Central memory CD8-positive, alpha-beta T cell (primary cell): Measurements from ENCODE around the gene SPDEF.

Source experiments
- ATAC-seq: fragments of 150-1000 bp; cut with Tn5 transposase; replicated peaks from 2 replicates; pipeline ENCODE4 v1.10.0; 2022; ENCODE audit warnings: mild to moderate bottlenecking, moderate FRiP score, moderate number of reproducible peaks; ENCODE audit not compliant: poor library complexity, severe bottlenecking; ENCODE audit errors: extremely low read depth
- DNase-seq, 2 donors: peaks; one replicate each; pipeline ENCODE4 v3.0.0; 2021; ENCODE audit warnings: low spot score in 2 of 2
- H3K27ac Mint-ChIP-seq: one replicate; pipeline ENCODE4 v1.8.0; 2022; ENCODE audit warnings: low read depth, mild to moderate bottlenecking, moderate library complexity, mixed read lengths
- H3K27me3 Mint-ChIP-seq: one replicate; pipeline ENCODE4 v1.8.0; 2022; ENCODE audit warnings: mixed read lengths
- H3K36me3 Mint-ChIP-seq: one replicate; pipeline ENCODE4 v1.8.0; 2022; ENCODE audit warnings: mild to moderate bottlenecking, moderate library complexity, mixed read lengths; ENCODE audit not compliant: insufficient read depth
- H3K4me1 Mint-ChIP-seq: one replicate; pipeline ENCODE4 v1.8.0; 2022; ENCODE audit warnings: mixed read lengths
- H3K4me3 Mint-ChIP-seq: one replicate; pipeline ENCODE4 v1.8.0; 2022; ENCODE audit warnings: mild to moderate bottlenecking, moderate library complexity, mixed read lengths
- H3K9me3 Mint-ChIP-seq: one replicate; pipeline ENCODE4 v1.8.0; 2022; ENCODE audit warnings: mixed read lengths

Gene SPDEF

GRCh38 chr6:34555328-34555727 is 801 bp downstream of the SPDEF start:
- DNase-seq (no peak), ATAC-seq (no peak)
- no peaks in the 10 kb centered on the region for H3K9me3 Mint-ChIP-seq
- H3K4me1 Mint-ChIP-seq: peaks cover 8% of the 10 kb centered on the region
- peaks cover 16% of the 10 kb centered on the region for H3K27me3 Mint-ChIP-seq
- peak overlapping the region; percentile 13 for H3K27ac Mint-ChIP-seq
- H3K36me3 Mint-ChIP-seq: peaks cover 4% of the 10 kb centered on the region
- H3K4me3 Mint-ChIP-seq: no peak overlapping the region

GRCh38 chr6:34555007-34555322 is 1.2 kb downstream of the SPDEF start:
- Mint-ChIP-seq H3K9me3 (no peaks in the 10 kb centered on the region), H3K4me1 (peaks cover 8% of the 10 kb centered on the region), H3K4me3 (no peak overlapping the region), H3K36me3 (peaks cover 4% of the 10 kb centered on the region), H3K27ac (peak overlapping the region; percentile 13), H3K27me3 (peaks cover 19% of the 10 kb centered on the region)
- no peak for DNase-seq
- no peak for ATAC-seq

- Mint-ChIP-seq H3K27me3 (peaks cover 20% of the 10 kb centered on the region), H3K9me3 (no peaks in the 10 kb centered on the region), H3K4me1 (peaks cover 8% of the 10 kb centered on the region), H3K27ac (no peak overlapping the region), H3K4me3 (no peak overlapping the region), H3K36me3 (peaks cover 4% of the 10 kb centered on the region)
- ATAC-seq: no peak
- no peak for DNase-seq
These were observed 1.7 kb downstream of the SPDEF start for GRCh38 chr6:34554291-34555006.

DNA sequence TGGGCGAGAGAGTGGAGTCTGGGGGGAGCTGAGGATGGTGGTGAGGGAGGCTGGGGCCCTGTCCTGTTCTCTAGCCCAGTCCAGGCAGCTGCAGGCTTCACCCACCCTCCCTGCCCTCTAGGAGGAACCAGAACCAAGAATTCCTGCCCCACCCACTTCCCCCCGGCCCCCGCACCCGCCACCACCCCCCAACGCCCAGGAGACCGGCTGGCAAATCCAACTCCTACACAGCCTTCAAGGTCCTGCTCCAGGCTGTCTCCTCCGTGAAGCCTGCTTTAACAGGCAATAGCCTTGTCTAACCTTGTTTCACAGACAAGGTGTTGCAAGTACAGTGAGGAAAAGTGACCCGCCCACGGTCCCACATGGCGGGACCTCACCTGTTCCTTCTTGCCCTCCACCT is 2.4 kb downstream of the SPDEF start:
- Mint-ChIP-seq H3K36me3 (peaks cover 4% of the 10 kb centered on the region), H3K4me3 (no peak overlapping the region), H3K27ac (no peak overlapping the region), H3K9me3 (no peaks in the 10 kb centered on the region), H3K27me3 (peaks cover 20% of the 10 kb centered on the region), H3K4me1 (peaks cover 8% of the 10 kb centered on the region)
- ATAC-seq: no peak
- no peak for DNase-seq

DNA sequence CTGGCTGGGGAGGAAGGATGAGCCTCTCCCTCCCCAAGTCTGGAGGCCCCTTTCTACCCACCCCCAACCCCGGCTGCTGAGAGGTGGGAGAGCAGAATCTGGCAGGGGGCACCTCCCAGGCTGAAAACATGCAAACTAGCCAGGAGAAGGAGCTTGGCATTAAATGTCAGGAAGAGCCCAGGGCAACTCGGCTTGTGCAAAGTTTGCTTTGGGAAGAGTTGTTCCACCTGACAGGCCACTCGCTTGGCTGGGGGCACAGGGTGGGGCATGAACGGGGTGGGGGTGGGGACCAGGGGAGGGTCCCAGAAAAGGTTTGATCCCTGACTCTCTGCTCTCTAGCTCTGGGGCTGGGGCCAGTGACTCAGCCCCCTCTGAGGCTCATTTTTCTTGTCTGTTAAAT is 3.0 kb downstream of the SPDEF start:
- peaks cover 20% of the 10 kb centered on the region for H3K27me3 Mint-ChIP-seq
- H3K36me3 Mint-ChIP-seq: peaks cover 4% of the 10 kb centered on the region
- H3K4me3 Mint-ChIP-seq: no peak overlapping the region
- no peak for DNase-seq
- H3K27ac Mint-ChIP-seq: no peak overlapping the region
- ATAC-seq: no peak
- peaks cover 8% of the 10 kb centered on the region for H3K4me1 Mint-ChIP-seq
- H3K9me3 Mint-ChIP-seq: no peaks in the 10 kb centered on the region

GRCh38 chr6:34552620-34553019 is 3.5 kb downstream of the SPDEF start:
- peaks cover 20% of the 10 kb centered on the region for H3K27me3 Mint-ChIP-seq

DNA sequence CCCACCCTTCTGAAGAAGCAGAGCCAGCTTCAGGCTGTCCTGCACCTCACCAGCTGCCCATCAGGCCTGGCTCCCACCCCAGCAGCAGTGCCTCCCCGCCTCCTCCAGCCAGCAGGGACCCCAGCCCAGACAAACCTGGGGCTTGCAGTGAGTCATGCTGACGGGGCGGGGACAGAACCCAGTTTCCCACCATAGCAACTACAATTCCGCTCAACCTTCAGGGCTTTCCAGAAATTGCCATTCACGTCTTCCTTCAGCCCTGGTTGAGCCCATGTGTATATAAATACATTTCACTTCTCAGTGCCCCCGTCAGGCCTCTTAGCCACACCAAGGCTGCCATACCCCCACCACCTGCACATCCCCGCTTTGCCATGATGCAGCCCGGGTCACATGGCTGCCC is 4.4 kb downstream of the SPDEF start:
- DNase-seq (no peak), ATAC-seq (no peak)
- no peak overlapping the region for H3K4me3 Mint-ChIP-seq
- peaks cover 8% of the 10 kb centered on the region for H3K4me1 Mint-ChIP-seq
- H3K27ac Mint-ChIP-seq: no peak overlapping the region
- H3K9me3 Mint-ChIP-seq: no peaks in the 10 kb centered on the region
- H3K27me3 Mint-ChIP-seq: peaks cover 20% of the 10 kb centered on the region
- H3K36me3 Mint-ChIP-seq: peaks cover 4% of the 10 kb centered on the region

More at GRCh38 chr6:34552620-34553019, 3.5 kb downstream of the SPDEF start:
- Mint-ChIP-seq H3K4me3 (no peak overlapping the region), H3K36me3 (peaks cover 4% of the 10 kb centered on the region), H3K9me3 (no peaks in the 10 kb centered on the region), H3K27ac (no peak overlapping the region), H3K4me1 (peaks cover 8% of the 10 kb centered on the region)
- DNase-seq (no peak), ATAC-seq (no peak)

DNA sequence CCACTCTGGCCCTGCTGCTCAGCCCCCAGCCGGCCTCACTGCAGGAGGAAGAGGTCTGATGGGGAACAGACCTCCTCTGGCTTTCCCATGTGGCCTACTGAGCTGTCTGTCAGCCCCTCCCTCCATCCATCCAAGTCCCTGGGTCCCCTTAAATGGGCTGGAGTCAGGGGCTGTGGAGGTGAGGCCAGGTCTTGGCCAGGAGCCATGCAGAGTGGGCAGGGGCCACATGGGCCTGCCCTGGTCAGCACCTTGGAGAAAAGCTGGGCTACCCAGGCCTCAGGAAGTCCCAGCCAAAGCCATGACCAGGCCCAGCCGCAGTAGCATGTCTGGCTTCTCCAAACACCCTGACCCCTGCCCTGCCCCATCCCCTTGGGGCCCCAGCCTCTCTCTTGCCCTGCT is 6.3 kb downstream of the SPDEF start:
- Mint-ChIP-seq H3K27me3 (peaks cover 20% of the 10 kb centered on the region), H3K4me3 (no peak overlapping the region), H3K9me3 (no peaks in the 10 kb centered on the region), H3K27ac (no peak overlapping the region), H3K36me3 (peaks cover 2% of the 10 kb centered on the region), H3K4me1 (peaks cover 3% of the 10 kb centered on the region)
- no peak for DNase-seq
- no peak for ATAC-seq

- Mint-ChIP-seq H3K27ac (no peak overlapping the region), H3K27me3 (peaks cover 20% of the 10 kb centered on the region), H3K4me1 (no peaks in the 10 kb centered on the region), H3K36me3 (peaks cover 2% of the 10 kb centered on the region), H3K9me3 (no peaks in the 10 kb centered on the region), H3K4me3 (no peak overlapping the region)
- ATAC-seq (no peak), DNase-seq (no peak)
These were observed 6.9 kb downstream of the SPDEF start for GRCh38 chr6:34549026-34549803.

GRCh38 chr6:34547701-34548644 is 8.2 kb downstream of the SPDEF start:
- H3K27me3 Mint-ChIP-seq: peaks cover 20% of the 10 kb centered on the region
- ATAC-seq: no peak
- no peaks in the 10 kb centered on the region for H3K9me3 Mint-ChIP-seq
- peaks cover 2% of the 10 kb centered on the region for H3K36me3 Mint-ChIP-seq
- H3K27ac Mint-ChIP-seq: no peak overlapping the region
- no peaks in the 10 kb centered on the region for H3K4me1 Mint-ChIP-seq
- no peak overlapping the region for H3K4me3 Mint-ChIP-seq
- DNase-seq: no peak

GRCh38 chr6:34546551-34547321 is 9.4 kb downstream of the SPDEF start:
- H3K4me3 Mint-ChIP-seq: no peak overlapping the region
- H3K9me3 Mint-ChIP-seq: no peaks in the 10 kb centered on the region
- H3K27ac Mint-ChIP-seq: no peak overlapping the region
- peaks cover 2% of the 10 kb centered on the region for H3K36me3 Mint-ChIP-seq
- DNase-seq: no peak
- ATAC-seq: no peak
- H3K4me1 Mint-ChIP-seq: no peaks in the 10 kb centered on the region
- H3K27me3 Mint-ChIP-seq: peaks cover 10% of the 10 kb centered on the region
